Measurements from ENCODE around the gene SMCHD1.
"Not testable (repeated sequence)": the region's sequence is repeated elsewhere in the genome, so short reads cannot be mapped to it uniquely, and the experiment has no call there.

Gene SMCHD1

GRCh38 chr18:2651981-2652380, 3.5 kb upstream of the SMCHD1 start:
- Mint-ChIP-seq H3K4me3 (no peak overlapping the region), H3K36me3 (ENCODE audit: low read depth) (peaks cover 12% of the 10 kb centered on the region), H3K4me1 (ENCODE audit: low read depth) (peaks cover 15% of the 10 kb centered on the region), H3K27me3 (ENCODE audit: low read depth) (peaks cover 3% of the 10 kb centered on the region), H3K9me3 (no peaks in the 10 kb centered on the region), H3K27ac (no peak overlapping the region)

GRCh38 chr18:2653467-2653866, 2.1 kb upstream of the SMCHD1 start:
- no peaks in the 10 kb centered on the region for H3K9me3 Mint-ChIP-seq
- peaks cover 3% of the 10 kb centered on the region for H3K27me3 Mint-ChIP-seq (ENCODE audit: low read depth)
- peaks cover 19% of the 10 kb centered on the region for H3K36me3 Mint-ChIP-seq (ENCODE audit: low read depth)
- no peak overlapping the region for H3K27ac Mint-ChIP-seq
- no peak overlapping the region for H3K4me3 Mint-ChIP-seq
- H3K4me1 Mint-ChIP-seq (ENCODE audit: low read depth), result peaks cover 24% of the 10 kb centered on the region

DNA sequence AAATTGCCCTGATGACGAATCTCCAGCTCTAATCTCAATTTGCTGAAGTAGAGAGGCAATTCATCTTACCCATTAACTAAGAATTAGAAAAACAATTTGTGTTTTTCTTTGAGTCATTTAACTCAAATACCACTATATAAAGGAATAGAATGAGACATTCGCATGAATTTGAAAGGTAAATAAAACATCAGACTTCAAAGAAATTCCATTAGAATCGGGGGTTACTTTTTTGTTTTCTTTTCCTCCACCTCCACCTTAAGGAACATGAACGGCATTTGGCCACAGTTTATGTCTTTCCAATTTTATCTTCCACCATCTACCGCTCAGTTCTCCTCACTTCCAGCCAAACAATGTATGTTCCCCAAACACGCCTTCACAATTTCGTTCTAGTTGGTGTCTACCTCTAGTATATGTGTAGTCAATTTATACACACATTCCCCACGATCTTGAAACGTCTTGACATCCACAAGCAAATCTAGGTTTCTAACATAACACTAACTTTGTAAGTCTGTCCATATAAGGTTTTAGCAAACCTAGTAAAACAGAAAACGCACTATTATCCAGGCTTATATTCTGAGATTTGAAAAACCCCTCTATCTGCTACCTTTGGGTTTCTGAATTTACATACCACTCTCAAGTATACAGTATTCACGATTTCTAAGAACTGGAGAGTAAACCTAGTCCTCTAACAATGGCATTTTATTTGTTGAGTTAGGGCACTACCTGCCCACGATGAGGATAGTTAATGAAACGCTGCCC, 1.2 kb upstream of the SMCHD1 start:
- Mint-ChIP-seq H3K36me3 (ENCODE audit: low read depth) (peaks cover 16% of the 10 kb centered on the region), H3K4me1 (ENCODE audit: low read depth) (peaks cover 28% of the 10 kb centered on the region), H3K27ac (peak overlapping the region; percentile 98), H3K4me3 (peak overlapping the region; percentile 92), H3K9me3 (no peaks in the 10 kb centered on the region), H3K27me3 (ENCODE audit: low read depth) (no peaks in the 10 kb centered on the region)

DNA sequence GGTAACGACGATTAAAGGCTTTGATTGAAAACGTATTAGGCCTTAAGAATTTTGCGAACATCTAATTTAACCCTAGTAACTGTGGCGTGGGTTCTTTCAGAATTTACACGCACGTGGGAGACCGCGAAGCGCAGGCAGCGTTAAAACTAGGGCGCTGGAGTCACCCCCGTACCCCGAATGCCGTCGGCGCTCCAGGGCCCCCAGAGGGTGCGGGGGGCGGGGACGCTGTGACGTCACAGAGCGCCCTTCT, 673 bp upstream of the SMCHD1 start:
- Mint-ChIP-seq H3K4me3 (peak overlapping the region; percentile 92), H3K9me3 (no peaks in the 10 kb centered on the region), H3K4me1 (ENCODE audit: low read depth) (peaks cover 30% of the 10 kb centered on the region), H3K27ac (peak overlapping the region; percentile 98), H3K36me3 (ENCODE audit: low read depth) (peaks cover 16% of the 10 kb centered on the region), H3K27me3 (ENCODE audit: low read depth) (no peaks in the 10 kb centered on the region)

DNA sequence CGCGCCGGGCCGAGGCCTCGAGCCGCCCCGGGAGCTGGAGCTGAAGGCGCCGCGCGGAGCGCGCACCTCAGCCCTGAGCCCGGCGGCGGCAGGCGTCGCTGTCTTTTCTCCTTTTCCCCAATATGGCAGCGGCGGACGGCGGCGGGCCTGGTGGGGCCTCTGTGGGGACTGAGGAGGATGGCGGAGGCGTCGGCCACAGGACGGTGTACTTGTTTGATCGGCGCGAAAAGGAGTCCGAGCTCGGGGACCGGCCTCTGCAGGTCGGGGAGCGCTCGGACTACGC, 369 bp downstream of the SMCHD1 start:
- peak overlapping the region; percentile 95 for H3K27ac Mint-ChIP-seq
- H3K9me3 Mint-ChIP-seq, result peaks cover 2% of the 10 kb centered on the region
- peak overlapping the region; percentile 95 for H3K4me3 Mint-ChIP-seq
- H3K36me3 Mint-ChIP-seq (ENCODE audit: low read depth), result peaks cover 19% of the 10 kb centered on the region
- no peaks in the 10 kb centered on the region for H3K27me3 Mint-ChIP-seq (ENCODE audit: low read depth)
- peaks cover 32% of the 10 kb centered on the region for H3K4me1 Mint-ChIP-seq (ENCODE audit: low read depth)

DNA sequence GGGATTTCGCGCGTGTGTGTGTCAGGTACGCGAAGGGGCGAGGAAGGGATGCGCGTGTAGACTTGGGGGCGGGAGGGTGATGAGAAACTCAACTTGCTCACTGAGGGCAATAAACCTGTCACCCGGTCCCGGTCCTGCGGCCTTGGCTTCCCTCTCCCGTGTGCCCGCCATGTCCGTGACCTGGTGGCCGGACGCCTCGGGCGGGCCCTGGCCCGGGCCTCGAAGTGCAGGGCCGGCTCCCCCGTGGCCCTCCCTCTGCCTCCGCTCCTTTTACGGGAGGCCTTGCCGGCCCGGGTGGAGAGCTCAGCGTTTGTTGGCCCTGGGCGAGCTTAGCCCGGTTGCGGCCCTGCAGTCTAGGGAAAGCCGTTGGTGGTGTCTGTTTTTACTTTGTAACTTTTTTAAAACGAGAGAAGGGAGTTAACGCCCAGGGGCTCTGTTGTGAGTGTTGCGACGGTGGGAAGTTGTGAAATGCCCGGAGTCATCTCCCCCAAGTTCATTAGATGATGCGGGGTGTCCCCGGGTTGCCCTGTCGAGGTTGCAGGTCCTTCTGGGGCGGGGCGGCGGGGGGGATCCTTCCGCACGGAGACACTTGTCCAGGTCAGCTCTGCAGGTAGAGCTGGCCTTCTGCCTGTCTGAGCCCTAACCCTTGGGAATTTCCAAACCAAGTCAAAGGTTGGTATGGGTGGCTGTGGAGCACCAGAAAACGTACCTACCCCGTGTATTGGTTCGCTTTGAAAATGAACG, 883 bp downstream of the SMCHD1 start:
- H3K9me3 Mint-ChIP-seq, result peaks cover 4% of the 10 kb centered on the region
- H3K27me3 Mint-ChIP-seq (ENCODE audit: low read depth), result no peaks in the 10 kb centered on the region
- H3K4me1 Mint-ChIP-seq (ENCODE audit: low read depth), result peaks cover 35% of the 10 kb centered on the region
- peaks cover 23% of the 10 kb centered on the region for H3K36me3 Mint-ChIP-seq (ENCODE audit: low read depth)
- H3K4me3 Mint-ChIP-seq, result peak overlapping the region; percentile 95
- H3K27ac Mint-ChIP-seq, result peak overlapping the region; percentile 95

DNA sequence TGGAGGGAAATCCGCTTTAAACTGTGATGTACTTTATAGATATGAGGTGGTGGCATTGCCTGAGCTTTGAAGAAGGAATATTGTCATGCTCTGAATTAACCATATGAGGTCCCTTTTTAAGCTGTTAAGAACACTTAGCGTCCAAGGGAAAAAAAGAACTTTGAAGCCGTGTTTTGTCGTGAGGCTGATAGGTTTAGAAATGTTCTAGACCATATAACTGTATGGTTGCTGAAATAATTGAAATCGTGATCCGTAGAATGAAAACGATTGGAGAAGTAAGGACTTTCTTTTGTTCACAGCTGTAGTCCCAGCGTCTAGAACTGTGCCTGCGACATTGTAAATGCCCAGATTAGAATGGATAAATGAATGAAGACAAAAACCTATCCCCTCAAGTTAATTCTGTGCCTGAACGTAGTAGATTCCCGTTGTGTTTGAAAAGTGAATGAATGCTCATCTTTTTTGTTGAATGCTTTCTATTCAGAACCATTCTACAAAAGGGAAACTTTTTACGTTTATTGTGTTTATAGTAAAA, 1.5 kb downstream of the SMCHD1 start:
- Mint-ChIP-seq H3K4me3 (peak overlapping the region; percentile 95), H3K36me3 (ENCODE audit: low read depth) (peaks cover 25% of the 10 kb centered on the region), H3K27me3 (ENCODE audit: low read depth) (no peaks in the 10 kb centered on the region), H3K9me3 (peaks cover 4% of the 10 kb centered on the region), H3K27ac (peak overlapping the region; percentile 95), H3K4me1 (ENCODE audit: low read depth) (peaks cover 37% of the 10 kb centered on the region)

- H3K36me3 Mint-ChIP-seq (ENCODE audit: low read depth), result peaks cover 27% of the 10 kb centered on the region
- no peaks in the 10 kb centered on the region for H3K27me3 Mint-ChIP-seq (ENCODE audit: low read depth)
- peak overlapping the region; percentile 93 for H3K4me3 Mint-ChIP-seq
- peaks cover 40% of the 10 kb centered on the region for H3K4me1 Mint-ChIP-seq (ENCODE audit: low read depth)
- H3K9me3 Mint-ChIP-seq, result peaks cover 4% of the 10 kb centered on the region
- H3K27ac Mint-ChIP-seq, result peak overlapping the region; percentile 89
Measured at GRCh38 chr18:2657788-2658458, 2.4 kb downstream of the SMCHD1 start.

DNA sequence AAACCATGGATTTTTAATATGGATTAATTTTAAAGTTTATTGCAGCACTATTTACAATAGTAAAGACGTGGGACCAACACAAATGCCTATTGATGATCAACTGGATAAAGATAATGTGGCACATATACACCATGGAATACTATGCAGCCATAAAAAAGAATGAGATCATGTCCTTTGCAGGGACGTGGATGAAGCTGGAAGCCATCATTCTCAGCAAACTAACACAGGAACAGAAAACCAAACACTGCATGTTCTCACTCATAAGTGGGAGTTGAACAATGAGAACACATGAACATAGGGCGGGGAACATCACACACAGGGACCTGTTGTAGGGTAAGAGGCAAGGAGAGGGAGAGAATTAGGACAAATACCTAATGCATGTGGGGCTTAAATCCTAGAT, 5.3 kb downstream of the SMCHD1 start:
- H3K9me3 Mint-ChIP-seq; H3K27me3 Mint-ChIP-seq (ENCODE audit: low read depth); H3K4me3 Mint-ChIP-seq: not testable (repeated sequence)
- peaks cover 36% of the 10 kb centered on the region for H3K36me3 Mint-ChIP-seq (ENCODE audit: low read depth)
- peaks cover 41% of the 10 kb centered on the region for H3K4me1 Mint-ChIP-seq (ENCODE audit: low read depth)
- peak overlapping the region; percentile 13 for H3K27ac Mint-ChIP-seq

DNA sequence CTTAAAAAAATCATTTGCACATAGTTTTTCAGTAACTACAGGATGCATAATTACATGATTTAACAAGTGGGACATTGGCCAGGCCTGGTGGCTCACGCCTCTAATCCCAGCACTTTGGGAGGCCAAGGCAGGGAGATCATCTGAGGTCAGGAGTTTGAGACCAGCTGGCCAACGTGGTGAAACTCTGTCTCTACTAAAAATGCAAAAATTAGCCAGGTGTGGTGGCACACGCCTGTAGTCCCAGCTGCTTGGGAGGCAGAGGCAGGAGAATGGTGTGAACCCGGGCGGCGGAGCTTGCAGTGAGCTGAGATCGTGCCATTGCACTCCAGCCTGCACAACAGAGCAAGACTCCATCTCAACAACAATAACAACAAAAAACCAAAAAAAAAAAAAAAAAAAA, 6.8 kb downstream of the SMCHD1 start:
- H3K4me3 Mint-ChIP-seq; H3K9me3 Mint-ChIP-seq; H3K27me3 Mint-ChIP-seq (ENCODE audit: low read depth); H3K27ac Mint-ChIP-seq: not testable (repeated sequence)
- H3K4me1 Mint-ChIP-seq (ENCODE audit: low read depth), result peaks cover 48% of the 10 kb centered on the region
- H3K36me3 Mint-ChIP-seq (ENCODE audit: low read depth), result peaks cover 37% of the 10 kb centered on the region

GRCh38 chr18:2662990-2663389, 7.5 kb downstream of the SMCHD1 start:
- no peak overlapping the region for H3K4me3 Mint-ChIP-seq
- no peaks in the 10 kb centered on the region for H3K27me3 Mint-ChIP-seq (ENCODE audit: low read depth)
- H3K27ac Mint-ChIP-seq, result peak overlapping the region; percentile 37
- H3K9me3 Mint-ChIP-seq, result peaks cover 4% of the 10 kb centered on the region
- H3K4me1 Mint-ChIP-seq (ENCODE audit: low read depth), result peaks cover 44% of the 10 kb centered on the region
- peaks cover 35% of the 10 kb centered on the region for H3K36me3 Mint-ChIP-seq (ENCODE audit: low read depth)

- Mint-ChIP-seq H3K27ac (no peak overlapping the region), H3K27me3 (ENCODE audit: low read depth) (no peaks in the 10 kb centered on the region), H3K9me3 (no peaks in the 10 kb centered on the region), H3K36me3 (ENCODE audit: low read depth) (peaks cover 69% of the 10 kb centered on the region), H3K4me3 (no peak overlapping the region), H3K4me1 (ENCODE audit: low read depth) (peaks cover 32% of the 10 kb centered on the region)
Measured at GRCh38 chr18:2672410-2672809, 16.9 kb downstream of the SMCHD1 start.

- Mint-ChIP-seq H3K9me3 (no peaks in the 10 kb centered on the region), H3K4me3 (no peak overlapping the region)
Measured at GRCh38 chr18:2672872-2673271, 17.3 kb downstream of the SMCHD1 start.

GRCh38 chr18:2678933-2679332, 23.4 kb downstream of the SMCHD1 start:
- H3K27me3 Mint-ChIP-seq (ENCODE audit: low read depth); H3K4me3 Mint-ChIP-seq; H3K9me3 Mint-ChIP-seq; H3K27ac Mint-ChIP-seq: not testable (repeated sequence)
- H3K4me1 Mint-ChIP-seq (ENCODE audit: low read depth), result peaks cover 50% of the 10 kb centered on the region
- H3K36me3 Mint-ChIP-seq (ENCODE audit: low read depth), result peaks cover 58% of the 10 kb centered on the region

More at GRCh38 chr18:2672872-2673271, 17.3 kb downstream of the SMCHD1 start:
- H3K27me3 Mint-ChIP-seq (ENCODE audit: low read depth), result no peaks in the 10 kb centered on the region
- peaks cover 73% of the 10 kb centered on the region for H3K36me3 Mint-ChIP-seq (ENCODE audit: low read depth)
- no peak overlapping the region for H3K27ac Mint-ChIP-seq
- peaks cover 34% of the 10 kb centered on the region for H3K4me1 Mint-ChIP-seq (ENCODE audit: low read depth)
